Parathyroid adenoma (tissue), 2 donors: ENCODE measurements around the gene METTL13.

ENCODE experiments used
- H2AFZ ChIP-seq: fragments of 300-600 bp; sonication (generic); one replicate; pipeline ENCODE4 v1.7.0; 2017; ENCODE audit warnings: antibody characterized with exemption, mild to moderate bottlenecking
- H3K27ac ChIP-seq: fragments of 300-600 bp; sonication (generic); one replicate; pipeline ENCODE4 v1.7.0; 2017
- H3K27me3 ChIP-seq: fragments of 300-600 bp; sonication (generic); one replicate; pipeline ENCODE4 v1.7.0; 2017; ENCODE audit warnings: low read length; ENCODE audit not compliant: control insufficient read depth, insufficient read depth
- H3K36me3 ChIP-seq: fragments of 300-600 bp; sonication (generic); one replicate; pipeline ENCODE4 v1.7.0; 2017; ENCODE audit warnings: low read length; ENCODE audit not compliant: control insufficient read depth, insufficient read depth
- H3K4me1 ChIP-seq: fragments of 300-600 bp; sonication (generic); one replicate; pipeline ENCODE4 v1.7.0; 2017; ENCODE audit warnings: control low read depth
- H3K4me2 ChIP-seq: fragments of 300-600 bp; sonication (generic); one replicate; pipeline ENCODE4 v1.7.0; 2017; ENCODE audit warnings: low read length
- H3K4me3 ChIP-seq: fragments of 300-600 bp; sonication (generic); one replicate; pipeline ENCODE4 v1.7.0; 2017; ENCODE audit warnings: low read depth, low read length
- H3K79me2 ChIP-seq: fragments of 300-600 bp; sonication (generic); one replicate; pipeline ENCODE4 v1.7.0; 2017; ENCODE audit warnings: control low read depth
- H3K9ac ChIP-seq: fragments of 300-600 bp; sonication (generic); one replicate; pipeline ENCODE4 v1.7.0; 2017; ENCODE audit warnings: mild to moderate bottlenecking
- H3K9me3 ChIP-seq: fragments of 300-600 bp; sonication (generic); one replicate; pipeline ENCODE4 v1.7.0; 2017; ENCODE audit warnings: low read length; ENCODE audit not compliant: control insufficient read depth
- CTCF ChIP-seq: fragments of 300-600 bp; sonication (generic); IDR thresholded peaks from one replicate; pipeline ENCODE4 v1.7.0; 2017; ENCODE audit warnings: antibody characterized with exemption, mild to moderate bottlenecking
- donor health status: primary hyperparathyroidism.

METTL13 gene

GRCh38 chr1:171793636-171794035 lies 12.2 kb downstream of the METTL13 start:
- no peaks in the 10 kb centered on the region for H3K27me3 ChIP-seq
- no peaks in the 10 kb centered on the region for H3K79me2 ChIP-seq
- H3K36me3 ChIP-seq = no peaks in the 10 kb centered on the region
- H3K27ac ChIP-seq = no peak overlapping the region
- no peaks in the 10 kb centered on the region for H3K9me3 ChIP-seq
- H2AFZ ChIP-seq = no peak overlapping the region
- H3K4me3 ChIP-seq = no peak overlapping the region
- no peak for TF ChIP-seq CTCF
- no peak overlapping the region for H3K9ac ChIP-seq
- H3K4me1 ChIP-seq = peaks cover 4% of the 10 kb centered on the region
- H3K4me2 ChIP-seq = no peak overlapping the region

- Histone ChIP-seq H3K36me3 (no peaks in the 10 kb centered on the region), H3K9me3 (no peaks in the 10 kb centered on the region), H3K27me3 (no peaks in the 10 kb centered on the region), H3K79me2 (no peaks in the 10 kb centered on the region), H3K9ac (no peak overlapping the region), H3K27ac (no peak overlapping the region), H2AFZ (no peak overlapping the region), H3K4me3 (no peak overlapping the region), H3K4me2 (no peak overlapping the region), H3K4me1 (peaks cover 3% of the 10 kb centered on the region)
- no peak for TF ChIP-seq CTCF
Measured at GRCh38 chr1:171794085-171794484, 12.6 kb downstream of the METTL13 start.

- Histone ChIP-seq H3K4me3 (no peak overlapping the region), H3K36me3 (no peaks in the 10 kb centered on the region)
Measured at GRCh38 chr1:171796592-171796991, 15.1 kb downstream of the METTL13 start.

GRCh38 chr1:171798311-171798710 lies 16.9 kb downstream of the METTL13 start:
- Histone ChIP-seq H3K9ac (no peak overlapping the region), H3K27me3 (no peaks in the 10 kb centered on the region), H3K4me1 (no peaks in the 10 kb centered on the region), H3K36me3 (no peaks in the 10 kb centered on the region), H3K4me3 (no peak overlapping the region), H3K79me2 (no peaks in the 10 kb centered on the region), H3K27ac (no peak overlapping the region), H2AFZ (no peak overlapping the region), H3K9me3 (no peaks in the 10 kb centered on the region), H3K4me2 (no peak overlapping the region)
- no peak for TF ChIP-seq CTCF

More at GRCh38 chr1:171796592-171796991, 15.1 kb downstream of the METTL13 start:
- Histone ChIP-seq H3K27me3 (no peaks in the 10 kb centered on the region), H3K4me2 (no peak overlapping the region), H3K9me3 (no peaks in the 10 kb centered on the region), H3K4me1 (no peaks in the 10 kb centered on the region), H3K9ac (no peak overlapping the region), H3K27ac (no peak overlapping the region), H3K79me2 (no peaks in the 10 kb centered on the region), H2AFZ (no peak overlapping the region)
- TF ChIP-seq CTCF = no peak

GRCh38 chr1:171798765-171799164 lies 17.3 kb downstream of the METTL13 start:
- Histone ChIP-seq H3K9me3 (no peaks in the 10 kb centered on the region), H3K27me3 (no peaks in the 10 kb centered on the region), H2AFZ (no peak overlapping the region), H3K9ac (no peak overlapping the region), H3K4me2 (no peak overlapping the region), H3K4me1 (no peaks in the 10 kb centered on the region), H3K4me3 (no peak overlapping the region), H3K36me3 (no peaks in the 10 kb centered on the region), H3K79me2 (no peaks in the 10 kb centered on the region), H3K27ac (no peak overlapping the region)
- no peak for TF ChIP-seq CTCF
